ENCODE results near the gene CWC22. TPM values are rescaled to one million over a fixed set of nuclear protein-coding genes. Genes with fewer than 3 reads are reported as not detected.

CWC22 gene
- total and polyA plus RNA-seq, 2 of the 8 experiments (the other 6 are each of a cell fraction or from before 2014, with no cell fraction given): 3.7 to 34.0 TPM

DNA sequence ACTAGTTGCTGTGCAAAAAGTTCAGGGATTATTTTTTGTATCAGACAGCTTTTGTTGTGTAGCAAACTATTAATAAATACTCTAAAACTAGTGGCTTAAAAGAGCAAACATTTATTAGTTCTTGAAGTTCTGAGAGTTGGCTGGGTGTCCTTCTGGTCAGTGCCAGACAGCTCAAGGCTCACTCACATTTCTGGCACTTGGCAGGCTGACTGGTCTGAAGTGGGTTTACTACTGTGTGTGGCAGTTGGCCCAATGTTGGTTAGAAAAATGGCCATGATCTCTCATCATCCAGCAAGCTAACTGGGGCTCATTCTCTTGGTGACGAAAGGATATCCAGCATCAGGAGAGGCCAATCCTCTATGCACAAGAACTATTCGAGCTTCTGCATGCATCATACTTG is 74.3 kb downstream of the CWC22 start (continued):
- TF ChIP-seq CTBP2 (IDR thresholded peaks at IDR 0.05; ENCODE audit: borderline replicate concordance, insufficient read depth, insufficient read length, low read length): no peak
- TF ChIP-seq RNF2 (IDR thresholded peaks at IDR 0.05; ENCODE audit: borderline replicate concordance, low read depth, low read length, missing control alignments, poor library complexity, severe bottlenecking): no peak

All from H1 (cell line).